Panc1 (cell line): ENCODE results near the gene SPRY1. TPM values are rescaled to one million over a fixed set of nuclear protein-coding genes. Genes with fewer than 3 reads are reported as not detected.

Experiments used
- ATAC-seq: fragments of 200-7000 bp; cut with Tn5 transposase; 2 replicates; pipeline ENCODE4 v1.9.1; 2020; ENCODE audit warnings: mild to moderate bottlenecking, moderate library complexity
- BruUV-seq: library from RNA; stranded (reverse); fragments of 400-500 nt; replicated peaks from 2 replicates; lab custom pipeline; 2021; lab: Mats Ljungman, UMichigan
- CTCF ChIA-PET: fragments of 300-600 bp; sonication (Branson Sonifier 250); formaldehyde crosslinking; loops from one replicate; lab custom pipeline; 2022; ENCODE audit warnings: antibody characterized with exemption; lab: Charles Lee
- POLR2A ChIA-PET: fragments of 300-600 bp; sonication (Branson Sonifier 250); formaldehyde crosslinking; loops from one replicate; lab custom pipeline; 2022; ENCODE audit warnings: antibody characterized with exemption; lab: Charles Lee
- DNase-seq: peaks from one replicate; pipeline ENCODE4 v3.0.0-alpha.2; 2010; ENCODE audit warnings: low read depth, low spot score
- H3K27ac ChIP-seq: 2 replicates; pipeline ENCODE4 v1.5.1; 2011; ENCODE audit warnings: mild to moderate bottlenecking, low read length, inconsistent platforms
- H3K27me3 ChIP-seq: fragments of 200-500 bp; sonication (Bioruptor generic); 2 replicates; pipeline ENCODE4 v1.6.0; 2014; ENCODE audit warnings: low read length, inconsistent platforms; ENCODE audit not compliant: control insufficient read depth, insufficient read depth
- H3K36me3 ChIP-seq: fragments of 200-500 bp; sonication (Bioruptor generic); 2 replicates; pipeline ENCODE4 v1.5.1; 2014; ENCODE audit warnings: inconsistent platforms, mild to moderate bottlenecking, low read length, moderate library complexity; ENCODE audit not compliant: control insufficient read depth, insufficient read depth
- H3K4me1 ChIP-seq: 2 replicates; pipeline ENCODE4 v1.5.1; 2011; ENCODE audit warnings: inconsistent platforms, mild to moderate bottlenecking, low read length, moderate library complexity; ENCODE audit not compliant: control insufficient read depth, insufficient read depth
- H3K4me3 ChIP-seq, 2 experiments: 2 replicates each; pipeline ENCODE4 v1.5.1; 2011 to 2012; ENCODE audit warnings: low read depth in 2 of 2, low read length in 2 of 2, mild to moderate bottlenecking in 2 of 2, inconsistent platforms in 1 of 2, moderate library complexity in 1 of 2
- H3K9me3 ChIP-seq: fragments of 200-500 bp; sonication (Bioruptor generic); 2 replicates; pipeline ENCODE4 v1.5.1; 2014; ENCODE audit warnings: low read depth, mild to moderate bottlenecking, inconsistent platforms, low read length, moderate library complexity; ENCODE audit not compliant: control insufficient read depth, insufficient read depth
- CTCF ChIP-seq: fragments of 450-650 bp; IDR thresholded peaks from 2 replicates; pipeline ENCODE4 v1.5.1; 2017; ENCODE audit warnings: mild to moderate bottlenecking
- POLR2AphosphoS5 ChIP-seq: IDR thresholded peaks from 2 replicates; pipeline ENCODE4 v1.6.1; 2012; ENCODE audit warnings: mild to moderate bottlenecking, low read depth, low read length, moderate library complexity
- REST ChIP-seq, 2 experiments: IDR thresholded peaks; 2 replicates each; pipeline ENCODE4 v1.6.1; 2011 to 2012; ENCODE audit warnings: low read depth in 2 of 2, control low read depth in 1 of 2, low read length in 1 of 2, mild to moderate bottlenecking in 1 of 2, moderate library complexity in 1 of 2; ENCODE audit not compliant: insufficient read depth in 1 of 2
- SIN3A ChIP-seq: IDR thresholded peaks from 2 replicates; pipeline ENCODE4 v1.6.1; 2012; ENCODE audit warnings: low read depth, mild to moderate bottlenecking, low read length, moderate library complexity, borderline replicate concordance; ENCODE audit not compliant: insufficient read depth
- TCF7L2 ChIP-seq: IDR thresholded peaks from 2 replicates; pipeline ENCODE4 v1.6.1; 2011; ENCODE audit warnings: mild to moderate bottlenecking, low read depth, low read length, inconsistent platforms
- in situ Hi-C: cut with HindIII; loops from 2 replicates; pipeline ENCODE4 v1.10.0; 2016; ENCODE audit warnings: low sequenced_read_pairs, low pct_unique_long_range_greater_than_20kb
- intact Hi-C: fragments of 100-400 bp; cut with micrococcal nuclease; formaldehyde crosslinking; loops from one replicate; pipeline ENCODE4 v1.10.0; 2022; ENCODE audit not compliant: unreplicated experiment
- total RNA-seq: library from RNA; stranded (reverse); gene quantifications from one replicate; pipeline ENCODE4 v1.2.1, GENCODE V29; 2021; ENCODE audit not compliant: unreplicated experiment

The SPRY1 gene
- total RNA-seq, 1 experiment from 2014 or later, result 77.8 TPM

DNA sequence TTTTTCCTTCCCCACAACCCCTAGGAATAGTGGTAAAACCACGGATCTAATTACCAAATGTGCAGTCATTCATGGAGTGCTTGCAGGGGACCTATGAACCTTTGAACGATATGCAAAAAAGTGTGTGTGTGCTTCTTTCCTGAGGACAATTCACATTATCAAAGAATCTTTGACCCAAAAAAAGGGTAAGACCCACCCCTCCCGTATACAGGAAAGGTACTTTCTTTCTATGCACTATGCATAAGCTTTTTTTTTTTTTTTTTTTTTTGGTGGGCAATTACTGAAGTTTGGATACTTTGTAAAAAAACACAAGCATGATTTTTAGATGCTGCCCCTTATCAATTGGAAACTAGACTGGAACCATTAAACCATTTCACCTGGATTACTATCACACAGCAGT, 31.4 kb downstream of the SPRY1 start:
- DNase-seq, result no peak
- no peak for ATAC-seq
- BruUV-seq, result no TSS peak
- intact Hi-C loops, result no loop called here
- Histone ChIP-seq H3K4me3 (no peak overlapping the region), H3K27ac (peak overlapping the region; percentile 51; the same call in 1 of the 2 replicates), H3K4me1 (no peaks in the 10 kb centered on the region), H3K27me3 (no peaks in the 10 kb centered on the region), H3K9me3 (peaks cover 5% of the 10 kb centered on the region; the same call in 1 of the 2 replicates), H3K36me3 (no peaks in the 10 kb centered on the region)
- POLR2A ChIA-PET, result no interaction called here
- in situ Hi-C loops, result no loop called here
- TF ChIP-seq TCF7L2 (no peak), SIN3A (no peak), CTCF (no peak), REST (IDR thresholded peaks at IDR 0.05; ENCODE audit: insufficient read depth in 1 of 2, low read depth in 2 of 2, low read length in 1 of 2) (no peak), POLR2AphosphoS5 (no peak)
- CTCF ChIA-PET, result interaction anchor here (0.6 kb wide), 1 partner anchor 45 kb away, joined by 3 read pairs; no protein-coding TSS in a partner anchor

DNA sequence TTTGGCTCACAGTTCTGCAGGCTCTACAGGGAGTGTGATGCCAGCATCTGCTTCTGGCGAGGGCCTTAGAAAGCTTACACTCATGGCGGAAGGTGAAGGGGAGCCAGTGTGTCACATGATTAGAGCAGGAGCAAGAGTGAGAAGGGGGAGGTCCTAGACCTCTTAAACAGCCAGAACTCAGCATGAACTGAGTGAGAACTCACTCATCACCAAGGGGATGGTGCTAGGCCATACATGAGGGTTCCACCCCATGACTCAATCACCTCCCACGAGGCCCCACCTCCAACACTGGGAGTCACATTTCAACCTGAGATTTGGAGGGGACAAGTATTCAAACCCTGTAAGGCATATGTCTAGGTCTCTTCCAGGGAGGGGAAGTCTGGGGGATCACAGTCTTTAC, 33.4 kb downstream of the SPRY1 start:
- no peaks in the 10 kb centered on the region for H3K27me3 ChIP-seq
- H3K4me3 ChIP-seq, result no peak overlapping the region
- POLR2A ChIA-PET, result no interaction called here
- no peaks in the 10 kb centered on the region for H3K4me1 ChIP-seq
- H3K27ac ChIP-seq, result peak overlapping the region; percentile 61; the same call in 1 of the 2 replicates
- DNase-seq (no peak), ATAC-seq (no peak)
- peaks cover 5% of the 10 kb centered on the region; the same call in 1 of the 2 replicates for H3K9me3 ChIP-seq
- TF ChIP-seq REST (IDR thresholded peaks at IDR 0.05; ENCODE audit: insufficient read depth in 1 of 2, low read depth in 2 of 2, low read length in 1 of 2) (no peak), POLR2AphosphoS5 (no peak), TCF7L2 (no peak), SIN3A (no peak), CTCF (no peak)
- CTCF ChIA-PET, result no interaction called here
- intact Hi-C loops (no loop called here), in situ Hi-C loops (no loop called here)
- BruUV-seq, result no TSS peak
- H3K36me3 ChIP-seq, result no peaks in the 10 kb centered on the region
